ENCODE measurements around the gene ITGAD. TPM values are rescaled to one million over a fixed set of nuclear protein-coding genes. Genes with fewer than 3 reads are reported as not detected.
A peak's percentile ranks its signal among the peaks of the same experiment; 100 is the strongest.

The ITGAD gene
- total and polyA plus RNA-seq, 2 donors (not counting 1 experiment from before 2014, with no cell fraction given) = 0.19 TPM; not detected in 1

DNA sequence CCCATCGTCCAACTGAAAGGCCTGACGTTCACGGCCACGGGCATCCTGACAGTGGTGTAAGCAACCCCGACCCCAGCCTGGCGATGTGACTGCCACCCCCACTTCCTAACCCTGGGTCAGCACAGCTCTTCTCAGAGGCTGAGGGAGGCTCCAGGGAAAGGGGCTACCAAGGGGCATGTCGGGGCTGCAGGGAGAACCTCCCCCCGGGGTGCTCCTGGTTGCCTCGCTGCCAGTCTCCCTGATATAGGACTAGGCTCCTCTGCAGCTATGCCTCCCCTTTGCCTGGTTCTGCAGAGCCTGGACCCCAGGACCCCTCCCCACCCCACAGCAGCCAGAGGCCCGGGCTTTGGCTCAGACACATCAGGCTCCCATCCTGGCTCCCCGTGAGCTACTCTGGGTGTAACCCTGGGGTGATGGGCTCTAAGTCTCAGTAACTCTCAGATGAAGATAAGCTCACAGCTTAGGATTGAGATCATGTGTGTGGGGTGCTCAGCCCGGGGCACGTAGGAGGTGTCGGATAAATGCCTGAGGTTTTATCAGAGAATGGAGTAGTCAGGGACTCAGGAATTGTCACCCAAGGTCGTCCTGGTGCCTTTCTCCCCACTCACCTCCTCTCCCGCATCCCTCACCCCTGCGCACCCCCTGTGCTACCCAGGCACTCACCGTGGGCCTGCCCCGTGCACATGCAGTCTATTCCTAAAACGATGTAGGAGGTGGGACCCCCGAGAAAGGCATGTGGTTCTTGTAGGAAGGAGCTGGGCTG, 10.6 kb downstream of the ITGAD start:
- 80% methylated on average over 13 of the region's 21 CpGs for WGBS (ENCODE audit: insufficient coverage)
- DNase-seq = no peak

More for the DNA sequence above, 10.6 kb downstream of the ITGAD start:
- Mint-ChIP-seq H3K4me3 (no peak overlapping the region), H3K4me1 (peaks cover 9% of the 10 kb centered on the region), H3K27me3 (no peaks in the 10 kb centered on the region), H3K9me3 (ENCODE audit: insufficient read depth) (no peaks in the 10 kb centered on the region), H3K27ac (no peak overlapping the region)
- TF ChIP-seq EZH2 (IDR thresholded peaks at IDR 0.05; ENCODE audit: borderline replicate concordance, insufficient read depth, low read depth, low read length, poor library complexity, severe bottlenecking) (no peak), CTCF (IDR thresholded peaks at IDR 0.05) (no peak)
- H3K4me1 ChIP-seq (ENCODE audit: control insufficient read depth in 2 of 2, insufficient read depth in 2 of 2, low read length in 2 of 2) = peaks cover 0 to 7% of the 10 kb centered on the region in 2 donors
- CTCF ChIA-PET = no interaction called here
- peaks cover 0 to 13% (median 6%) of the 10 kb centered on the region in 3 donors for H3K9me3 ChIP-seq (ENCODE audit: control extremely low read depth in 1 of 3, control insufficient read depth in 2 of 3, insufficient read depth in 1 of 3, low read length in 2 of 3)
- H3K9ac ChIP-seq (ENCODE audit: low read length) = no peak overlapping the region
- H3K79me2 ChIP-seq (ENCODE audit: control insufficient read depth, insufficient read depth, low read length) = no peaks in the 10 kb centered on the region
- no peaks in the 10 kb centered on the region for H4K20me1 ChIP-seq (ENCODE audit: control insufficient read depth, insufficient read depth, low read length, poor library complexity, severe bottlenecking)
- H3K4me2 ChIP-seq (replicated peaks; ENCODE audit: low read depth, low read length, poor library complexity, severe bottlenecking) = no peak overlapping the region
- H3K36me3 ChIP-seq (replicated peaks in 1 of 2; ENCODE audit: control extremely low read depth in 1 of 2, control insufficient read depth in 1 of 2, extremely low read depth in 1 of 2, insufficient read depth in 2 of 2, low read length in 1 of 2) = no peaks in the 10 kb centered on the region
- H3K4me3 ChIP-seq (ENCODE audit: control extremely low read depth in 1 of 5, extremely low read depth in 1 of 5, insufficient read depth in 1 of 5, low read depth in 2 of 5, low read length in 4 of 5) = no peak overlapping the region
- ATAC-seq (ENCODE audit: low read depth) = no peak
- H2AFZ ChIP-seq (ENCODE audit: insufficient read depth, low read depth, low read length, poor library complexity, severe bottlenecking) = peak overlapping the region; percentile 28
- intact Hi-C loops (cut with micrococcal nuclease) = no loop called here
- H3K27ac ChIP-seq (ENCODE audit: low read length in 2 of 2) = no peak overlapping the region
- no peaks in the 10 kb centered on the region for H3K27me3 ChIP-seq (replicated peaks in 1 of 4; ENCODE audit: control extremely low read depth in 1 of 4, control insufficient read depth in 3 of 4, insufficient read depth in 4 of 4, low read length in 3 of 4)
- POLR2A ChIA-PET = no interaction called here
